HepG2 (cell line): Measurements from ENCODE around the gene ERF. TPM values are rescaled to one million over a fixed set of nuclear protein-coding genes. Genes with fewer than 3 reads are reported as not detected.

Experiments used
- KDM2A ChIP-seq: sonication (generic); formaldehyde crosslinking; IDR thresholded peaks from 2 replicates; pipeline ENCODE4 v1.4.0; 2020; ENCODE audit warnings: low read depth, missing genetic modification reagents, borderline replicate concordance
- NFIB ChIP-seq: sonication (generic); formaldehyde crosslinking; IDR thresholded peaks from 2 replicates; pipeline ENCODE4 v1.9.0; 2021; ENCODE audit warnings: missing genetic modification reagents, mild to moderate bottlenecking, borderline replicate concordance
- PHF20 ChIP-seq: sonication (generic); formaldehyde crosslinking; IDR thresholded peaks from 2 replicates; pipeline ENCODE4 v1.5.0; 2020; ENCODE audit warnings: mild to moderate bottlenecking, missing genetic modification reagents
- RBAK ChIP-seq: sonication (generic); formaldehyde crosslinking; IDR thresholded peaks from 2 replicates; pipeline ENCODE4 v1.5.1; 2020; ENCODE audit warnings: mild to moderate bottlenecking, missing genetic modification reagents
- RORA ChIP-seq: sonication (generic); formaldehyde crosslinking; IDR thresholded peaks from 2 replicates; pipeline ENCODE4 v1.5.0; 2020; ENCODE audit warnings: mild to moderate bottlenecking, missing genetic modification reagents, moderate library complexity
- TBX2 ChIP-seq: sonication (generic); formaldehyde crosslinking; IDR thresholded peaks from 2 replicates; pipeline ENCODE4 v1.5.0; 2020; ENCODE audit warnings: missing genetic modification reagents, mild to moderate bottlenecking, borderline replicate concordance
- TBX3 ChIP-seq: fragments of 450-650 bp; IDR thresholded peaks from 2 replicates; pipeline ENCODE4 v1.6.1; 2017; ENCODE audit warnings: antibody characterized with exemption, mild to moderate bottlenecking, inconsistent platforms, borderline replicate concordance
- ZFP36 ChIP-seq: fragments of 150-350 bp; IDR thresholded peaks from 2 replicates; pipeline ENCODE4 v1.6.1; 2018; ENCODE audit warnings: borderline replicate concordance, low read length, low read depth; ENCODE audit not compliant: partially characterized antibody
- ZNF549 ChIP-seq: sonication (generic); formaldehyde crosslinking; IDR thresholded peaks from 2 replicates; pipeline ENCODE4 v1.5.0; 2020; ENCODE audit warnings: missing genetic modification reagents
- polyA plus RNA-seq, 8 experiments: library from polyadenylated mRNA; depleted of rRNA in 3 of 8; stranded (reverse) in 7 of 8; unstranded in 1 of 8; fragments of >200 nt; fragmentation: Illumina TruSeq in 4 of 8; extraction: Trizol in 4 of 8; gene quantifications; 2 replicates each; pipeline versions ENCODE4 v1.2.1 to v1.2.3, GENCODE V29; 2011 to 2016; ENCODE audit warnings: low read depth in 4 of 8, missing spikeins in 1 of 8, mixed read lengths in 1 of 8; ENCODE audit not compliant: insufficient read depth in 1 of 8
- total RNA-seq, 5 experiments: library from RNA; depleted of rRNA; stranded (reverse); fragments of >200 nt; fragmentation: Illumina TruSeq; extraction: Trizol; gene quantifications; 2 replicates each; pipeline ENCODE4 v1.2.3, GENCODE V29; 2016; ENCODE audit warnings: low read depth in 1 of 5
- TF ChIP-seq, protein P1 (sequence below): sonication (generic); formaldehyde crosslinking; IDR thresholded peaks from 2 replicates; pipeline ENCODE4 v1.8.0; 2022; ENCODE audit warnings: missing genetic modification reagents, mild to moderate bottlenecking, moderate library complexity, borderline replicate concordance
- TF ChIP-seq, protein P2 (sequence below): sonication (generic); formaldehyde crosslinking; IDR thresholded peaks from 2 replicates; pipeline ENCODE4 v1.8.0; 2022; ENCODE audit warnings: missing genetic modification reagents, mild to moderate bottlenecking, borderline replicate concordance
- TF ChIP-seq, protein P3 (sequence below): sonication (generic); formaldehyde crosslinking; IDR thresholded peaks from 2 replicates; pipeline ENCODE4 v1.8.1; 2023; ENCODE audit warnings: mild to moderate bottlenecking, moderate library complexity, missing genetic modification reagents
- TF ChIP-seq, protein P4 (sequence below): sonication (generic); formaldehyde crosslinking; IDR thresholded peaks from 2 replicates; pipeline ENCODE4 v1.5.0; 2020; ENCODE audit warnings: mild to moderate bottlenecking, missing genetic modification reagents, borderline replicate concordance
- TF ChIP-seq, protein P5 (sequence below): sonication (generic); formaldehyde crosslinking; IDR thresholded peaks from 2 replicates; pipeline ENCODE4 v1.5.1; 2020; ENCODE audit warnings: missing genetic modification reagents, mild to moderate bottlenecking, borderline replicate concordance

ERF gene
- total and polyA plus RNA-seq, 2 of the 13 experiments (the other 11 are each of a cell fraction or from before 2014, with no cell fraction given) = 67.1 to 69.9 TPM

DNA sequence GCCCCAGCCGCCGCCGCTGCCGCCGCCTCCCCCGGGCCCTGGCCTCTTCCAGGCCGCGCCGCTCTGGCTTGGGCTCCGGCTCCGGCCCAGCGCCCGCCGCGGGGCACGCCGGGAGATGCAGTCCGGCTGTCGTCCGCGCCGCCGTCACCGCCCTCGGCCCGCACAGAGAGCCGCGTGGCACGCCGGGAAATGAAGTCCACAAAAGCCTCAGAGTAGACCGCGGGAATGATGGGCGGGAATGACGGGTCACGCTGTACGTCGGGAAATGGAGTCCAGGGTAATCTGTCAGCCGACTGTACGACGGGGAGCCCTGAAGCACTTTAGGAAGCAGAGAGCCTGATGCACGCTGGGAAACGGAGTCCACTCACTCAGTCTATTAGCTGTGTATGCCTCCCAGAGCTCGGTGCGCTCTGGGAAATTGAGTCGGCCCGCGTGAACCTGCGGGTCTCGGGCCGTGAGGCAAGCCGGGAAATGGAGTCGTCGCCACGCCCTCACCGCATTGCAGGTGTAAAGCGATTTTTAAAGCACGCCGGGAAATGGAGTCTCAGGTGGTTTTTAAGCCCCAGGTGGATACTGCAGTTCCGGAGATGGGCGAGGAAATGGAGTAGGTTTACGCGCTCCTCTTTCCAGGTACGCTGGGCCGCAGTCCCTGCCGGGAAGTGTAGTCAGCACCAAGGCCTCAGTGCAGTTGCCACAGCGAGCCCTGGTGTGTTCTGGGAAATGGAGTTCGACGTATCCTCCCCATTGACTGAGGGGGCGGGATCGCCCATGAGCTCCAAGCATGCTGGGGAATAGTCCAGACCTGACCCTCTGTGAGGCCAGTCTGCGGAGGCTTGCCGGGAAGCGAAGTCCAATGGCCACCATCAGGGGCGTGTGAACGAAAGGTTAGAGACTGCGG lies 12.2 kb downstream of the ERF start, which contains the start of gene GSK3A (continued):
- TF ChIP-seq, protein P1, sequence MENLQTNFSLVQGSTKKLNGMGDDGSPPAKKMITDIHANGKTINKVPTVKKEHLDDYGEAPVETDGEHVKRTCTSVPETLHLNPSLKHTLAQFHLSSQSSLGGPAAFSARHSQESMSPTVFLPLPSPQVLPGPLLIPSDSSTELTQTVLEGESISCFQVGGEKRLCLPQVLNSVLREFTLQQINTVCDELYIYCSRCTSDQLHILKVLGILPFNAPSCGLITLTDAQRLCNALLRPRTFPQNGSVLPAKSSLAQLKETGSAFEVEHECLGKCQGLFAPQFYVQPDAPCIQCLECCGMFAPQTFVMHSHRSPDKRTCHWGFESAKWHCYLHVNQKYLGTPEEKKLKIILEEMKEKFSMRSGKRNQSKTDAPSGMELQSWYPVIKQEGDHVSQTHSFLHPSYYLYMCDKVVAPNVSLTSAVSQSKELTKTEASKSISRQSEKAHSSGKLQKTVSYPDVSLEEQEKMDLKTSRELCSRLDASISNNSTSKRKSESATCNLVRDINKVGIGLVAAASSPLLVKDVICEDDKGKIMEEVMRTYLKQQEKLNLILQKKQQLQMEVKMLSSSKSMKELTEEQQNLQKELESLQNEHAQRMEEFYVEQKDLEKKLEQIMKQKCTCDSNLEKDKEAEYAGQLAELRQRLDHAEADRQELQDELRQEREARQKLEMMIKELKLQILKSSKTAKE (CRISPR knock-in tag) = no peak
- TF ChIP-seq RBAK (no peak), ZFP36 (no peak), NFIB (CRISPR knock-in tag) (no peak), RORA (no peak), TBX3 (no peak; the same call in 1 of the 2 replicates), KDM2A (CRISPR knock-in tag) (peak; percentile 70), TBX2 (CRISPR knock-in tag) (peak; percentile 82; the same call in 1 of the 2 replicates), PHF20 (CRISPR knock-in tag) (no peak), ZNF549 (CRISPR knock-in tag) (no peak)
- TF ChIP-seq, protein P2, sequence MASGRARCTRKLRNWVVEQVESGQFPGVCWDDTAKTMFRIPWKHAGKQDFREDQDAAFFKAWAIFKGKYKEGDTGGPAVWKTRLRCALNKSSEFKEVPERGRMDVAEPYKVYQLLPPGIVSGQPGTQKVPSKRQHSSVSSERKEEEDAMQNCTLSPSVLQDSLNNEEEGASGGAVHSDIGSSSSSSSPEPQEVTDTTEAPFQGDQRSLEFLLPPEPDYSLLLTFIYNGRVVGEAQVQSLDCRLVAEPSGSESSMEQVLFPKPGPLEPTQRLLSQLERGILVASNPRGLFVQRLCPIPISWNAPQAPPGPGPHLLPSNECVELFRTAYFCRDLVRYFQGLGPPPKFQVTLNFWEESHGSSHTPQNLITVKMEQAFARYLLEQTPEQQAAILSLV (CRISPR knock-in tag) = 0 out of 2 replicates have a peak, but pooled peaks have one; percentile 4
- TF ChIP-seq, protein P3, sequence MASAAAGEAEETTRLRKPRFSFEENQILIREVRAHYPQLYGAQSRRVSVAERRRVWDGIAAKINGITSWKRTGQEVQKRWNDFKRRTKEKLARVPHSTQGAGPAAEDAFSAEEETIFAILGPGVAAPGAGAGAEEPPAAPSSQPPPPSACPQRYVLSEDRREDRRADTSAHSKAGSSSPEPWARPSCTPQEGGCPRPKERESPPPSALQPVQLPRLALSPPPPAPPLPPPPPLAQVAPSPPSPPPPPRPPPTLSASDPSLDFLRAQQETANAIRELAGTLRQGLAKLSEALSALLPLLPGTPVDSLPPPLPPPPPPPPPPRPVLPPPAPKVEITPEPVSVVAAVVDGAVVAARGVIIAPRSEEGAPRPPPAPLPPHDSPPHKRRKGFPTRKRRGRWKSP (CRISPR knock-in tag) = no peak
- TF ChIP-seq, protein P4, sequence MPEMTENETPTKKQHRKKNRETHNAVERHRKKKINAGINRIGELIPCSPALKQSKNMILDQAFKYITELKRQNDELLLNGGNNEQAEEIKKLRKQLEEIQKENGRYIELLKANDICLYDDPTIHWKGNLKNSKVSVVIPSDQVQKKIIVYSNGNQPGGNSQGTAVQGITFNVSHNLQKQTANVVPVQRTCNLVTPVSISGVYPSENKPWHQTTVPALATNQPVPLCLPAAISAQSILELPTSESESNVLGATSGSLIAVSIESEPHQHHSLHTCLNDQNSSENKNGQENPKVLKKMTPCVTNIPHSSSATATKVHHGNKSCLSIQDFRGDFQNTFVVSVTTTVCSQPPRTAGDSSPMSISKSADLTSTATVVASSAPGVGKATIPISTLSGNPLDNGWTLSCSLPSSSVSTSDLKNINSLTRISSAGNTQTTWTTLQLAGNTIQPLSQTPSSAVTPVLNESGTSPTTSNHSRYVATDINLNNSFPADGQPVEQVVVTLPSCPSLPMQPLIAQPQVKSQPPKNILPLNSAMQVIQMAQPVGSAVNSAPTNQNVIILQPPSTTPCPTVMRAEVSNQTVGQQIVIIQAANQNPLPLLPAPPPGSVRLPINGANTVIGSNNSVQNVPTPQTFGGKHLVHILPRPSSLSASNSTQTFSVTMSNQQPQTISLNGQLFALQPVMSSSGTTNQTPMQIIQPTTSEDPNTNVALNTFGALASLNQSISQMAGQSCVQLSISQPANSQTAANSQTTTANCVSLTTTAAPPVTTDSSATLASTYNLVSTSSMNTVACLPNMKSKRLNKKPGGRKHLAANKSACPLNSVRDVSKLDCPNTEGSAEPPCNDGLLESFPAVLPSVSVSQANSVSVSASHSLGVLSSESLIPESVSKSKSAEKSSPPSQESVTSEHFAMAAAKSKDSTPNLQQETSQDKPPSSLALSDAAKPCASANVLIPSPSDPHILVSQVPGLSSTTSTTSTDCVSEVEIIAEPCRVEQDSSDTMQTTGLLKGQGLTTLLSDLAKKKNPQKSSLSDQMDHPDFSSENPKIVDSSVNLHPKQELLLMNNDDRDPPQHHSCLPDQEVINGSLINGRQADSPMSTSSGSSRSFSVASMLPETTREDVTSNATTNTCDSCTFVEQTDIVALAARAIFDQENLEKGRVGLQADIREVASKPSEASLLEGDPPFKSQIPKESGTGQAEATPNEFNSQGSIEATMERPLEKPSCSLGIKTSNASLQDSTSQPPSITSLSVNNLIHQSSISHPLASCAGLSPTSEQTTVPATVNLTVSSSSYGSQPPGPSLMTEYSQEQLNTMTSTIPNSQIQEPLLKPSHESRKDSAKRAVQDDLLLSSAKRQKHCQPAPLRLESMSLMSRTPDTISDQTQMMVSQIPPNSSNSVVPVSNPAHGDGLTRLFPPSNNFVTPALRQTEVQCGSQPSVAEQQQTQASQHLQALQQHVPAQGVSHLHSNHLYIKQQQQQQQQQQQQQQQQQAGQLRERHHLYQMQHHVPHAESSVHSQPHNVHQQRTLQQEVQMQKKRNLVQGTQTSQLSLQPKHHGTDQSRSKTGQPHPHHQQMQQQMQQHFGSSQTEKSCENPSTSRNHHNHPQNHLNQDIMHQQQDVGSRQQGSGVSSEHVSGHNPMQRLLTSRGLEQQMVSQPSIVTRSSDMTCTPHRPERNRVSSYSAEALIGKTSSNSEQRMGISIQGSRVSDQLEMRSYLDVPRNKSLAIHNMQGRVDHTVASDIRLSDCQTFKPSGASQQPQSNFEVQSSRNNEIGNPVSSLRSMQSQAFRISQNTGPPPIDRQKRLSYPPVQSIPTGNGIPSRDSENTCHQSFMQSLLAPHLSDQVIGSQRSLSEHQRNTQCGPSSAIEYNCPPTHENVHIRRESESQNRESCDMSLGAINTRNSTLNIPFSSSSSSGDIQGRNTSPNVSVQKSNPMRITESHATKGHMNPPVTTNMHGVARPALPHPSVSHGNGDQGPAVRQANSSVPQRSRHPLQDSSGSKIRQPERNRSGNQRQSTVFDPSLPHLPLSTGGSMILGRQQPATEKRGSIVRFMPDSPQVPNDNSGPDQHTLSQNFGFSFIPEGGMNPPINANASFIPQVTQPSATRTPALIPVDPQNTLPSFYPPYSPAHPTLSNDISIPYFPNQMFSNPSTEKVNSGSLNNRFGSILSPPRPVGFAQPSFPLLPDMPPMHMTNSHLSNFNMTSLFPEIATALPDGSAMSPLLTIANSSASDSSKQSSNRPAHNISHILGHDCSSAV (CRISPR knock-in tag) = no peak
- TF ChIP-seq, protein P5, sequence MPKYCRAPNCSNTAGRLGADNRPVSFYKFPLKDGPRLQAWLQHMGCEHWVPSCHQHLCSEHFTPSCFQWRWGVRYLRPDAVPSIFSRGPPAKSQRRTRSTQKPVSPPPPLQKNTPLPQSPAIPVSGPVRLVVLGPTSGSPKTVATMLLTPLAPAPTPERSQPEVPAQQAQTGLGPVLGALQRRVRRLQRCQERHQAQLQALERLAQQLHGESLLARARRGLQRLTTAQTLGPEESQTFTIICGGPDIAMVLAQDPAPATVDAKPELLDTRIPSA (CRISPR knock-in tag) = no peak; the same call in 1 of the 2 replicates
